NCI-H748 (cell line): ENCODE results near the gene PSPC1.
"Not testable (repeated sequence)": the region's sequence is repeated elsewhere in the genome, so short reads cannot be mapped to it uniquely, and the experiment has no call there.

Source experiments
- DNase-seq: peaks from one replicate; lab custom pipeline; 2025; ENCODE audit not compliant: unreplicated experiment; lab: John Stamatoyannopoulos, UW

PSPC1 gene

GRCh38 chr13:19782727-19783682 is at the start of gene PSPC1:
Gene PSPC1 (minus strand): TSS chr13:19782945. CDS start chr13:19782757, 188 bp downstream.
- peak; percentile 99 for DNase-seq

DNA sequence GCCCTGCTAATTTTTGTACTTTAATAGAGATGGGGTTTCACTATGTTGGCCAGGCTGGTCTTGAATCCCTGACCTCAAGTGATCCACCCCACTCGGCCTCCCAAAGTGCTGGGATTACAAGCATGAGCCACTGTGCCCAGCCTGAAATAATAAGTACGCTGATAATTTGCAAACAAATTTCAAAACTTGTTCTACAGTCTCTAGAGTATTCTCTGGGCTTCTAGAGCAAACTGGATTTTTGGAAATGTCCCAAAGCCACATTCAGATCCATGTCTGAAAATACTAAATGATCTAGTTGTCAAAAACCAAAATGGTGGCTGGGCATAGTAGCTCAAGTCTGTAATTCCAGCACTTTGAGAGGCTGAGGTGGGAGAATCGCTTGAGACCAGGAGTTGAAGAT is 39.9 kb upstream of the PSPC1 start:
- DNase-seq, result no peak

- no peak for DNase-seq
Observed at GRCh38 chr13:19818223-19818842, 35.6 kb upstream of the PSPC1 start.

DNA sequence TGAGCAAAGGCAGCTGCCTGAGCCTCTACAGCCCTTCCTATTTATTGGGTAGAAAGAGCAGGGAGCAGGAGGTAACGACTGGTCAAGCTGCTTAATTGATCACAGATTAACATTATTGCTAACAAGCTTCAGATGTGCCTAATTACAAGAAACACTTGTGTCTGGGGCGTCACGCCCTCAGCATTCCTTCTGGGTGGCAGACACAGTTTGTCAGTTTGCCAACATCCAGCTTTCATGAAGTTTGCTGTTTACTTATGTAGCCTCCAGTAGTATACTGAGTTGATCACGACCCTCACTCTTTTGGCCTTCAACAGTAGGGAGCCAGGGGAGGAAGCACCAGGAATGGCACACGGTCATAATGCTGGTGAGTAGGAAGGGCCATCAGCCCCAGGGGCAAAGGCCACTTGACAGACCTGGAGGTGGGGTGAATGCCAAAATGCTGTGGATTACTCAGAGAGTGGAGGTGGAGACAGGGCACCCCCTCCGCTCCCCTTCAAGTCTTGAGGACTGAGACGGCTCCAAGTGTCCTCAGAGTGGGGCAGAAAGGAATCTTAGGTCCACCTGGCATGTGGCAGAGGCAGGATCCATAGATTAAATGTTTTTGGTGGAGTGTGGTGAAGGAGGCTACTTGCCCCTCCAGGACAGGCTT is 34.9 kb upstream of the PSPC1 start:
- no peak for DNase-seq

GRCh38 chr13:19817106-19817505 is 34.4 kb upstream of the PSPC1 start:
- DNase-seq, result no peak

GRCh38 chr13:19815842-19816241 is 33.1 kb upstream of the PSPC1 start:
- not testable (repeated sequence) for DNase-seq

- no peak for DNase-seq
Observed at GRCh38 chr13:19810996-19811881, 28.5 kb upstream of the PSPC1 start.

DNA sequence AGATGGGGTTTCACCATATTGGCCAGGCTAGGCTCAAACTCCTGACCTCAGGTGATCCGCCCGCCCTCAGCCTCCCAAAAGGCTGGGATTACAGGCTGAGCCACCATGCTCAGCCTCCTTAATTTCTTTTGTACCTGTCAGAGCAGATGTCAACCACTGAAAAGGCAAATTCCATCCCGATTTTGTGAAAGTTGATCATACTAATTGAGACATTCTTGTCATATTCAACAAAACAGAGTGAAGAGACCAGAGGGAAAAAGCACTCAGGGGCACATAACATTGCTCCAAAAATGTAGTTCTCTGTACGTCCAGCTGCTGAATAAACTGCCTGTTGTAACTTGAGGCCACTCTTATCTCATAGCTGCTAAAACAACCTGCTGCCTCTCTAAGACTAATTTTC is 27.4 kb upstream of the PSPC1 start:
- no peak for DNase-seq

DNA sequence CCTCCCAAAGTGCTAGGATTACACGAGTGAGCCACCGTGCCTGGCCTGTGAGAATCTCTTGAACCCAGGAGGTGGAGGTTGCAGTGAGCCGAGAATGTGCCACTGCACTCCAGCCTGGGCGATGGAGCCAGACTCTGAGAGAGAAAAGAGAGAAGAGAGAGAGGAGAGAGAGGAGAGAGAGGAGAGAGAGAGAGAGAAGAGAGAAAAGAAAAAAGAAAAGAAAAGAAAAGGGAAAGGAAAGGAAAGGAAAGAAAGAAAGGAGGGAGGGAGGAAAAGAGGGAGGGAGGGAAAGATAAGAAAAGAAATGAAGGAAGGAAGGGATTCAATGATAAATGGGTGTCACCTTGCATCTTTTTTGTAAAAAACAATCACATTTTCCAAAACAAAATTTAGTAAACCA is 23.0 kb upstream of the PSPC1 start:
- DNase-seq, result no peak

DNA sequence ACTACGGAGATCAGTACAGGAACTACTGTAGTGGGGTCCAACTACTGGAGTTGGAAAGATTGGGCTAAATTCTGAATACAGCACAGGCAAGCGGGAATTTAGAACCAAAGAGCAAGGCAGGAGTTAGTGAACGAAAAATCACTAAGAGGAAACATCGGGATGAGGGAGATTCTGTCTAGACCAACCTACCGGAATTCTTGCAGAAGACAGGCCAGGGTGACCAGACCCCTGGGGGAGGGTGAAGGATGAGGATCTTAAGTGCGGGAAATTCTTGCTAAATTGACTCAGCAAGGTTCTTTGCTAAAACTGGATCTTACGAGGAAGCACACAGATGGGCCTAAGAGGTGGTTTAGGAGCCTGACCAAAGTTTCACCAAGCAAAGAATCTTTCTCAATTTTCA is 13.2 kb upstream of the PSPC1 start:
- no peak for DNase-seq

GRCh38 chr13:19794631-19795030 is 11.9 kb upstream of the PSPC1 start:
- DNase-seq, result peak; percentile 45

GRCh38 chr13:19791953-19792537 is 9.3 kb upstream of the PSPC1 start:
- DNase-seq, result no peak

- DNase-seq, result peak; percentile 85
Observed at GRCh38 chr13:19782049-19782726, 557 bp downstream of the PSPC1 start.

DNA sequence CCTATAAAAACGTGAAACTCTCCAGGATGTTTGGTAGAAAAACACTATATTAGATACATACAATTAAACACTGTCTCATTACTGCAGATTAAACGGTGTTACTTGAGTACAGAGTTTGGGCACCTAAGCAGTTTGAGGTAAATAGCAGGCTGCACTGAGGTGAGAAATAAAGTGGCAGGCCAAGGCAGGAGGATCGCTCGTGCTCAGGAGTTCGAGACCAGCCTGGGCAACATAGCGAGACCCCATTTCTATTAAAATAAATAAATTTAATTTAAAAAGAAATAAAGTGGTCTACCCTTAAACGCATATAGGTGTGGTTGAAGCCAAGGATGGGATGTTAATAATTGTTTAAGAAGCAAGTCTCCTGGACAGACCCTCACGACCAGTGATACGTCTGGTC is 1.2 kb downstream of the PSPC1 start:
- DNase-seq, result peak; percentile 52

GRCh38 chr13:19780753-19781418 is 1.9 kb downstream of the PSPC1 start:
- DNase-seq, result not testable (repeated sequence)

DNA sequence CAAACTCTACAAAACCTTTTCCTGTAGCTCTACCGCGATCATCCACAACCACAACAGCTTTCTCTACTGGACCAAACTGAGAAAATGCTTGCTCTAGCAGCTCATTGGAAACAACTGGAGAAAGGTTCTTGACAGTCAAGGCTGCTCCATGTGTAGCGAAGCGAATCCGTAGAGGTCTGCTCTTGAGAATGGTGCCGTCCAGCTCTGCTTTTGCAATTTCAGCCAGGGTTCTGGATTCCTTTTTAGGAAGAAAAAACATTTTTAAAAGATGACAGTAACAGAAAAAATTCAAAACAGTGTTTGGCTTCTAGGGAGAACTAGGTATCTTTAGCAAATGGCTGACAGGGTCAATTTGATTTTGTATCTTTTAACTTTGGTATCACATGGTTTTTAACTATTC is 10.4 kb downstream of the PSPC1 start:
- no peak for DNase-seq

DNA sequence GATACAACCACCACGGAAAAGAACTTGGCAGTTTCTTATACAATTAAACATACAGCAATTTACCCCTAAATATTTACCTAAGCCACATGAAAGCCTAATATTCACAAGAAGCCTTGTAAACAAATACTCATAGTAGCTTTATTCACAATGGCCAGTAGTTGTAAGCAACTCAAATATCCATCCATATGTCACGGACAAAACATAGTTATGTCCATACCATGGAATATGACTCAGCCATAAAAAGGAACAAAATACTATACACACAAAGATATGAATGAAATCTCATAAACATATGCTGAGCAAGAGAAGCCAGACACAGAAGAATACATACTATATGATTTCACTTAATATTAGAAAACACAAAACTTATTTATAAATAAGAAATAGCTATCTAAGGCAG is 12.9 kb downstream of the PSPC1 start:
- no peak for DNase-seq

GRCh38 chr13:19767966-19768365 is 14.8 kb downstream of the PSPC1 start:
- DNase-seq, result no peak

DNA sequence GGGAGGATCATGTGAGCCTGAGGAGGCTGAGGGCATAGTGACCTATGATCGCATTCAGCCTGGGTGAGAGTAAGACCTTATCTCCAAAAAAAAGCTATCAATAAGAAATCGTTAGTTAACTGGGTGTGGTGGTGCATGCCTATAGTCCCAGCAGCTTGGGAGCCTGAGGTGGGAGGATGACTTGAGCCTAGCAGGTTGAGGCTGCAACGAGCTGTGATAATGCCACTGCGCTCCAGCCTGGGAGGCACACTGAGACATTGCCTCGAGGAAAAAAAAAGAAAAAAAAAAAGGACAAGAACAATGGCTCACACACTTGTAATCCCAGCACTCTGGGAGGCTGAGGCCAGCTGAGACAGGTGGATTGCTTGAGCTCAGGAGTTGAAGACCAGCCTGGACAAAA is 16.2 kb downstream of the PSPC1 start:
- no peak for DNase-seq
